NT2/D1 (cell line): ENCODE results near the gene MYO15B.

Source experiments
- SUZ12 ChIP-seq: IDR thresholded peaks from 2 replicates; pipeline ENCODE4 v1.6.1; 2011; ENCODE audit not compliant: insufficient read length, insufficient read depth; ENCODE audit errors: extremely low read depth
- YY1 ChIP-seq: IDR thresholded peaks from 2 replicates; pipeline ENCODE4 v1.6.1; 2011; ENCODE audit not compliant: insufficient read length, insufficient read depth
- ZNF274 ChIP-seq: IDR thresholded peaks from 2 replicates; pipeline ENCODE4 v1.6.1; 2011; ENCODE audit warnings: mild to moderate bottlenecking, low read depth, low read length

GRCh38 chr17:75574404-75575036, 13.1 kb upstream of the MYO15B start:
- TF ChIP-seq SUZ12 (no peak), ZNF274 (no peak), YY1 (no peak)
